NOMO-1 treated with DMSO at 0.1 percent for 48 hours (cell line): ENCODE measurements around the gene ITCH.
"Not testable (repeated sequence)": the region's sequence is repeated elsewhere in the genome, so short reads cannot be mapped to it uniquely, and the experiment has no call there.

ENCODE experiments used
- DNase-seq: peaks from one replicate; lab custom pipeline; 2025; ENCODE audit not compliant: unreplicated experiment; lab: John Stamatoyannopoulos, UW

Gene ITCH

DNA sequence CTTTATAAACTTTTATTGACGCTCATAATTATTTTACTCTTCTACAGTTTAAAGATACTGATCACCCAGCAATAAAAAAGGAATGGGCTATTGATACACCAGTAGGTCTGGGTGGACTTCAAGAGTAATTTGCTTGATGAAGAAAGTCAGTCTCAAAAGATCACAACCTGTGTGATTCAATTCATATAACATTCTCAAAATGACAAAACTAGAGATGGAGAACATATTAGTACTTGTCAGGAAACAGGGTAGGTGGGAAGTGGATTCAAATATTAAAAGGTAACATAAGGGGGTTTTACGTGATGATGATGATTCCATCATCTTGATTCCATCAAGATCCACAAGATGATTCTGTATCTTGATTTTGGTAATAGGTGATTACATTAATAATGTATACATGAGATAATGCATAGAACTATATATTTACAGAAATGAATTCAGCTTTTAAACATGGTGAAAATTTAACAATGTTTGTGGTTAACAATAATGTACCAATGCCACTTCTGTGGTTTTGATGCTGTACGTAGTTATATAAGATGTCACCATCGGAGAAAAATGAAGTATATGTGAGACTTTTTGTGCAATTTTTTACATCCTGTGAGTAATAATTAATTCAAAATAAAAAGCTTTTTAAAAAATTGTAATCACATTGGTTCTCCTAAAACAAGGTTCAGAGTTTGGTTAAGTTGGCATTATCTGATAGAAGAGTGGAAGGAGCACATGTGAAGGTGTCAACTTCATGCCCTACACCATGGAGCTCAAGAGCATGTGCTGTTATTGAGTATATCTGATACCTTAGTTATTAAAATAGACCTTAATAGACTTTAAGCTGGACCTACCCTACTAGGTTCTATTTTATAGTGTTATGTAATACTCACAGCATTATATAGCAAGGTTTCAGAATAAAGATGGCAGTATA is 86.9 kb downstream of the ITCH start:
- DNase-seq, result no peak

DNA sequence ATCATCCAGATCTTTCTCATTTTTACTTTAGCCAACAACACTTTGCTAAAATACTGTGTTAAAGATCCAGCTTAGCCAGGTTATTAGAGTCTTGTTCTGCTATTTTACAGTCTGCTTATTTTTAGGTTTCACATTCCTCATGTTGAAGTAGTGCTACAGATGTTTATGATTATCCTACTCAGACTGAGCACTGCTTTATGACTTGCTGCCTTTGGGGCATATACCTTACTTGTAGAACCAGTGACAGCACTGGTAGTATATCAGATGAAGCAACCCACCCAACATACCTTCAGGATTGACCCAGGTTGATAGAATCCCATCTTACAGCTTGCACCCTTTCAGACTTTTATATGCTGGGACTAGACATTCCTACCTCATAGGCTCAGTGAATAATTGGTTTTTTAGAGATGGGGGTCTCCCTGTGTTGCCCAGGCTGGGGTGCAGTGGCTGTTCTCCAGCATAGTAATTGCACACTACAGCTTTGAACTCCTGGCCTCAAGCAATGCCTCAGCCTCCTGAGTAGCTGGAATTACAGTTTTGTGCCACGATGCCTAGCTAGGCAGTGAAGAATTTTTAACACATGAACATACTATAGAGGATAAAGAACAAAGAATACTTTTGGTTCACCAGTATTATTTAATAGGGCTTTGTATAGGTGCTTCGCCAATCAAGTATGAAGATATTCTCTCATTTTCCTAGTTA is 89.4 kb downstream of the ITCH start:
- no peak for DNase-seq

GRCh38 chr20:34458631-34459030 is 95.6 kb downstream of the ITCH start:
- DNase-seq, result no peak

DNA sequence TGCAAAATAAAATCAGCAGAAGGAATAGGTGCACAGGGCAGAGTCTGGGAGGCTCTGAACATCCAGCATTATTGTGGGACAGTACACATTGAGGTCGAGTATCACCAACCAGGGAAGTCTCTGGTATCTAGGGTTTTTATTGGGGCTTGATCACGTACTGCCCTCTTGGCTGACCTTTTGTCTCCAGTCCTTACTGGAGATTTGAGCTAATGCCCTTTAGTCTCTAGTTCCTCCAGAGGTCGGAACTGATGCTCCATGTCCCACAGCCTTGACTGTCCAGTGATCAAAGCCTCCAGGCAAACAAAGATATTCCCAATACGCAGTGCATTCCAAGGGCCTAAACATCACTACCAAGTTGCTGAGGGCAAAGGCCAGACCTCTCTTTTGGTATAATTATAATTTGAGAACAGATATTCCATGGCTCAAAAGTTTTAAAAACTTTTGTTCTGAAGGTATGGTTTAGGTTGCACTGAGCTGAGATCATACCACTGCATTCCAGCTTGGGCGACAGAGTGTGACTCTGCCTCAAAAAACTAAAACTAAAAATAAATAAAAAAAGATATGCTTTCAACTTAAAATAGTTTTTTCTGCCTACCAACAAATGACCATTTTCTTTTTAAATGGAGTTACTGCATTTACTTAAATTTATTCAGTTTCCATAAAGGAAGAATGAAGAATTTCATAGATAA is 96.3 kb downstream of the ITCH start:
- DNase-seq, result no peak

- no peak for DNase-seq
Measured at GRCh38 chr20:34461779-34462087, 98.7 kb downstream of the ITCH start.

DNA sequence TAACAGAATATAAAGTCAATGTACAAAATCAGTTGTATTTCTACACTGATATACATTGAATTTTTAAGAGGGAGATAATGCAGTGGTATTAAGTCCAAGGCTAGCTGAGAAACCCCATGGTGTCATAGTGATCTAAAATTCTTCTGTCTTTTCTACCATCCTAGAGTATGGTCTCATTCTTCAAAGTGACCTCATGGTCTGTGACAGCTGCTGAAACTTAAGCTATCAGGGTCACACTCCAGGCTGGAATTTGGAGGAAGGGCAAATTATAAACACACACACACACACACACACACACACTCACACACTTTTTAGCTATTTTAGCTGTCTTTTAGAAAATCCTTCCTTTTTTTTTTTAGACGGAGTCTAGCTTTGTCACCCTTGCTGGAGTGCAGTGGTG is 105.9 kb downstream of the ITCH start:
- DNase-seq, result no peak

GRCh38 chr20:34472246-34472925 is 109.3 kb downstream of the ITCH start:
- peak; percentile 34 for DNase-seq

DNA sequence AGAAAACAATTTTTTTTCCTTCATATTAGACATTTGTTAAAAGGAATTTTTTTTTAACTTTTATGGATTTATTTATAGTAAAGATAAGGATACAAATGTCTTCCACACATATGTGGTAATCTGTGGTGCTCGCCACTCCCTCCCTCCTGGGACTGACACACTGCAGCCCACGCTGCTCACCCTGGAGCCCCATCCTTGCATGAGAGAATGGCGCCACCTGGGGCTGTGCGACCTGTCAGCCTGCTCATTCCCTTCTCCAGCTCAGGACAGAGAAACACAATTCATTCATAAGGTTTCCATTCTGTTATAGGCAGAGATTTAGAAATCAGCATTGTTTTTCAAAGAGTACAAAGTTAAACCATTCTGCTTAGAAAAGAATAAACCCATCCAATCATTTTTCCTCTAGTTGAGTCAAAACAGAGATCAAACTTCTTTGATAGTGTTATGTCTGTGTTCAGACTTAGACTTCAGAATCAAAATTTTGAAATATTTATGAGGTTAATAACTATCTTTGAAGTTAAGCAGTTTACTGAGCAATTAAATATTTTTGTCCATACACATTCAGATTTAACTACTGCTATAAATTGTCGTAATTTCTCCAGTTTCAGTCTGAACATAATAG is 110.3 kb downstream of the ITCH start:
- no peak for DNase-seq

DNA sequence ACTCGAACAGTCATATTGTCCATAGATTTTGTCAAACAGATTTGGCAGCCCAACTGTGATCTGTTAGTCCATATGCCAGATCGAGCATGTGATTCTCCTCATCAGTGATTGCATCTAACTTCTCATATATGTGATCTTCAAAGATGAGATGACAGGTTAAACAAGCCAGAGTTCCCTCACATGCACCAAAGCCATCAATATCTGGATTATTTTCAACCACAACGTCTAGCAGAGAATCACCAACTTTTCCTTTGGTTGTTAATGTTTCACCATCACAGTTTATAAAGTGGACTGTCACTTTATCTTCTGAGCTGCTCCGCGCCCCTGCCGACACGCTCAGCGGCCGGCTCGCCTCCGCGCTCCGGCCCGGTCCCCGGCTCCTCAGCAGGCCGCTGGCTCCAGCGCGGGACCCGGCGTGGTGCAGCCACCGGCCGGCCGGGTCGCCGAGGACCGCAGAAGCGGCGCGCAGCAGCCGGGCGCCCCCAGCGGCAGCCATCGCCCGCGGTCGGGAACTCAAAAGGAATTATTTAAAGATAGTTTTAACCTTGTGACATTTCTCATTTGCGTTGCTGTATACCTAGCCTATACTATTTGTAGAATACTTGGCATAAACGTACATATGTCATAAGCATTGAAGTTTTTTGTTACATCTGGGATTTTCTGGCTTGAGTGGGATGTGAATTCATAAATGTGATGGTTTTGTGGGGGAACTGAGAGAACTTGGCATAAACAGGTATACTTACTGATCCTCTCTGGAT is 113.1 kb downstream of the ITCH start:
- DNase-seq, result no peak

- no peak for DNase-seq
Measured at GRCh38 chr20:34479627-34480026, 116.6 kb downstream of the ITCH start.

- DNase-seq, result not testable (repeated sequence)
Measured at GRCh38 chr20:34482154-34482553, 119.1 kb downstream of the ITCH start.

DNA sequence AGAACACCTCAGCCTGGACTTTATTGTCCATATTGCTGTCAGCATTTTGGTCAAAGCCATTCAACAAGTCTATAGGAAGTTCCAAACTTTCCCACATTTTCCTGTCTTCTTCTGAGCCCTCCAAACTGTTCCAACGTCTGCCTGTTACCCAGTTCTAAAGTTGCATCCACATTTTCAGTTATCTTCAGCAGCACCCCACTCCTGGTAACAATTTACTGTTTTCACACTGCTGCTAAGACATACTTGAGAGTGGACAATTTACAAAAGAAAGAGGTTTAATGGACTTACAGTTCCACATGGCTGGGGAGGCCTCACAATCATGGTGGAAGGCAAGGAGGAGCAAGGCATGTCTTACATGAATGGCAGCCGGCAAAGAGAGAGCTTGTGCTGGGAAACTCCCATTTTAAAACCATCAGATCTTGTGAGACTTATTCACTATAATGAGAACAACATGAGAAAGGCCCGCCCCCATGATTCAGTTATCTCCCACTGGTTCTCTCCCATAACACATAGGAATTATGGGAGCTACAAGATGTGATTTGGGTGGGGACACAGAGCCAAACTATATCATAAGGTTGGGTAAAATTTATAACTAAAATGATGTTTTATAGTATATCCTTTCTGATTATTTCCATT is 120.6 kb downstream of the ITCH start:
- not testable (repeated sequence) for DNase-seq

DNA sequence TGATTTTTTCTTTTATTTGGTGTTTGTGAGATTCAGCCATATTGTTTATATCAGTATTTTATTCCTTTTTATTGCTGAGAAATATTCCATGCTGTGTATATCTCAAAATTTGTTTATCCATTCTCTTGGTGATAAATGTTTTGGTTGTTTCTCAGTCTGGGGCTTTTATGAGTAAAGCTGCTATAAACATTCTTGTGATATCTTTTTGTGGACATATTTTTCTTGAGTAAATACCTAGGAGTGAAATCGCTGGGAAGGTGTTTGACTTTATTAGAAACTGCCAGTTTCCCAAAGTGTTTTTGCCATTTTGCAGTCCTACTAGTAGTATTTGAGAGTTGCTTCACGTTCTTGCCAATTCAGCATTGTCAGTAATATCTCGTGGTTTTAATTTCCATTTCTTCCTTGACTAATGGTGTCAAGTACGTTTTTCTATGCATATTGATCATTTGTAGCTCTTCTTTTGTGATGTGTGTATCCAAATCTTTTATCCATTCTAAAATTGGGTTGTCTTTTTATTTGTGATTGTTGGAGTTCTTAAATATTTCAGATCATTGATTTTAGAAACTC is 122.1 kb downstream of the ITCH start:
- no peak for DNase-seq

GRCh38 chr20:34491226-34491931 is 128.3 kb downstream of the ITCH start:
- no peak for DNase-seq

DNA sequence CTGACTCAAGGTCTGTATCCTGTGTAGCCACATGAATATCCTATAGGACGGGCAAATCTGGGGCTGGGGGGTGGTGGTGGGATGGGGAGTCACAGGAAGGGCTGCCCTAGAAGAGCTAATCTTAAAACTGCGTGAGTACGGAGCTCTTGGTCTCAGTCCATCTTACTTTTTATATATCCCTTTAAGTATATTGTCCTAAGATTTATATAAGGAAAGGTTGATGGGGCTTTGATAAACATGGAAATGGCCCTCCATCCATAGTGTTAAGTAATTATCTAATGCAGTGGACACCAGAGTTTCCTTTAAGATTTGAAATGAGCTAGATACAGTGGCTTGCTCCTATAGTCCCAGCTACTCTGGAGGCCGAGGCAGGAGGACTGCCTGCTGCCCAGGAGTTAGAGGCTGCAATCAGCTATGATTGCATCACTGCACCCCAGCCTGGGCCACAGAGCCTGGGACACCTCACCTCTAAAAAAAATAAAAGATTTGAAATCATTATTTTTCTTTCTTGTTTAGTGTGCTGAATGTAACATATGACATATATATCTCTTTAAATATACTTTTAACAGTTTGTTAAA is 128.9 kb downstream of the ITCH start:
- no peak for DNase-seq

DNA sequence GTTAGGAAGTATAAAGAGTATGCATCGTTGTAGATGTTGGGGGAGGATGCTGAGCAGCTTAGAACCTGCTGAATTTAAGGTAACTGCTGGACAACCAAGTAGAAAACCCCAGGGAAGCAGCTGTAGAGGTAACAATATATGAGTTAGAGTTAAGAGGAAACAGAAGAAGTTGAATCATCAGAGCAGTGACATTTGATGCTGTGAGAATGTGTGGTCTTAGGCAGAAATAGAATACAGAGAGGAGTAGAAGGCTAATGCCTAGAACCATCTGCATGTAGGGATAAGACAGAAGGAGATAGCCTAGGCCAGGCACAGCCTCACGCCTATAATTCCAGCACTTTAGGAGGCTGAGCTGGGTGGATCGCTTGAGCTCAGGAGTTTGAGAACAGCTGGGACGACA is 130.6 kb downstream of the ITCH start:
- no peak for DNase-seq

- DNase-seq, result no peak
Measured at GRCh38 chr20:34495307-34495706, 132.2 kb downstream of the ITCH start.

DNA sequence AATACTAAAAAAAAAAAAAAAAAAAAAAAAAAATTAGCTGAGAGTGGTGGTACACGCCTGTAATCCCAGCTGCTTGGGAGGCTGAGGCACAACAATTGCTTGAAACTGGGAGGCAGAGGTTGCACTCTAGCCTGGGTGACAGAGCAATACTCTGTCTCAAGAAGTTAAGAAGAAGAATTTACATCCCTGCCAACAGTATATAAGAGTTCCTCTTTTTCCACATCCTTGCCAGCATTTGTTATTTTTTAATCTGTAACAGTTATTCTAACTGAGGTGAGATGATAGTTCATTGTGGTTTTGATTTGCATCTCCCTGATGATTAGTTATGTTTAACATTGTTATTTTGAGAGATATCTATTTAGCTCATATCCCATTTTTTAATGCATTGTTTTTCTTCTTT is 132.8 kb downstream of the ITCH start:
- DNase-seq, result no peak
